ENCODE measurements around the gene WDR64. TPM values are rescaled to one million over a fixed set of nuclear protein-coding genes. Genes with fewer than 3 reads are reported as not detected.

Gene WDR64
- total and polyA plus RNA-seq, 9 donors: 0.04 to 0.30 (median 0.14) TPM; not detected in 2

DNA sequence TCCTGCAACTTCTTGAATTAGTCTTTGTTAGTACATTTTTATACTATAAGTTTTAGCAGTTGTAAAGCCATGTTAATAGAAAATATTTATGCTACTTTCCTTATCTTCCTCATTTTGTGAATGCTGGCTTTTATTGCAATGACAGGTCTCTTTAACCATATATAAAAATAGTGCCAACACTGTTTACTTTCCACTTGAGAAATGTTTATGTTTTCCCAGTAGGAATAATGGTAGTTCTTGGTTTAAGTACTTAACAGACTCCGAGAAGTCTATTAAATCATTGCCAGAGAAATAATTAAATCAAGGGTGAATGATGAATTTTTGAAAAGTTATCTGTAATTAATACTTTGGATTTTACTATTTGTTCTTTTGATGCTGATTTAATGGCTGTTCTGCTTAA, 21.6 kb upstream of the WDR64 start:
- Histone ChIP-seq H3K4me1 (ENCODE audit: control insufficient read depth, insufficient read depth, low read length) (no peaks in the 10 kb centered on the region), H3K36me3 (ENCODE audit: control insufficient read depth, insufficient read depth, low read length) (peaks cover 4% of the 10 kb centered on the region), H3K27ac (ENCODE audit: low read length) (no peak overlapping the region), H3K9me3 (replicated peaks; ENCODE audit: control insufficient read depth, low read depth, low read length) (no peaks in the 10 kb centered on the region), H3K4me3 (ENCODE audit: low read length) (no peak overlapping the region), H3K27me3 (ENCODE audit: control insufficient read depth, insufficient read depth, low read length) (no peaks in the 10 kb centered on the region)
- no CpG with 5 or more reads among the region's 1 CpG for WGBS (ENCODE audit: insufficient coverage)
- DNase-seq: no peak

DNA sequence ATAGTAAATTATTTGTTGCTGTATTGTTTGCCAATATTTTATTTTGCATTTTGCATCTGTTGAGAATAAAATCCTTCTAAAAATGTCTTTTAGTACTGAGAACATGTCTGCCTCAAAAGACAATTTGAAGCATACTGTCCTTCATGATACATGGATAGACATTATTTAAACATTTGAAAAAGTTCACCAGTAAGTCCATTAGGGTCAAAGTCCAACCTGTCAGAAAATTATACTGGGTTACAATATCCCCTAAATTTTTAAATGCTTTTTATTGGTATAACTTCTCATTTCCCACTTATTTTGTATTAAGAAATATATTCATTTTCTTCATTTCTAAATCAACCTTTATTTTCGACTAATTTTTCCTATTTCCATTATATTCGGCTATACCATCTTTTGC, 21.2 kb upstream of the WDR64 start:
- H3K9me3 ChIP-seq (replicated peaks; ENCODE audit: control insufficient read depth, low read depth, low read length): no peaks in the 10 kb centered on the region
- H3K4me1 ChIP-seq (ENCODE audit: control insufficient read depth, insufficient read depth, low read length): no peaks in the 10 kb centered on the region
- peaks cover 4% of the 10 kb centered on the region for H3K36me3 ChIP-seq (ENCODE audit: control insufficient read depth, insufficient read depth, low read length)
- H3K4me3 ChIP-seq (ENCODE audit: low read length): no peak overlapping the region
- no CpG with 5 or more reads among the region's 2 CpGs for WGBS (ENCODE audit: insufficient coverage)
- H3K27ac ChIP-seq (ENCODE audit: low read length): no peak overlapping the region
- DNase-seq: no peak
- H3K27me3 ChIP-seq (ENCODE audit: control insufficient read depth, insufficient read depth, low read length): no peaks in the 10 kb centered on the region

DNA sequence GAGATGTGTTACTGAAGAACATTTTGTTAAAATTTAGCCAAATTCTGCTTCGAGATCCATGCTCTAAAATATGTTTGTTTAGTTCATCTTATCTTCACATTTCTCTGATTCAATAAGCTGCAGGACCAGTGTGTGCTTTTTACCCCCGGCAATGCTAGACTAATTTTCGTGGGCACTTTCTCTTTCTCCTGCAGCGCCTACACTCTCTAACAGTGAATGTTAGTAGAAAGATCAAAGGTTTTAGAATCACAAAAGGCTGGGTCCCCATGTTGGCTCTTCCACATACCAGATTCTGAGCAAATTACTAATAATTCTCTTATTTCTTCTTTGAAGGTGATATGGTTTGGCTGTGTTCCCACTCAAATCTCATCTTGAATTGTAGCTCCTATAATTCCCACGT, 20.4 kb upstream of the WDR64 start:
- DNase-seq: no peak
- Histone ChIP-seq H3K27me3 (ENCODE audit: control insufficient read depth, insufficient read depth, low read length) (no peaks in the 10 kb centered on the region), H3K27ac (ENCODE audit: low read length) (no peak overlapping the region), H3K4me3 (ENCODE audit: low read length) (no peak overlapping the region), H3K36me3 (ENCODE audit: control insufficient read depth, insufficient read depth, low read length) (peaks cover 4% of the 10 kb centered on the region), H3K9me3 (replicated peaks; ENCODE audit: control insufficient read depth, low read depth, low read length) (no peaks in the 10 kb centered on the region), H3K4me1 (ENCODE audit: control insufficient read depth, insufficient read depth, low read length) (no peaks in the 10 kb centered on the region)
- WGBS (ENCODE audit: insufficient coverage): no CpG with 5 or more reads among the region's 5 CpGs

DNA sequence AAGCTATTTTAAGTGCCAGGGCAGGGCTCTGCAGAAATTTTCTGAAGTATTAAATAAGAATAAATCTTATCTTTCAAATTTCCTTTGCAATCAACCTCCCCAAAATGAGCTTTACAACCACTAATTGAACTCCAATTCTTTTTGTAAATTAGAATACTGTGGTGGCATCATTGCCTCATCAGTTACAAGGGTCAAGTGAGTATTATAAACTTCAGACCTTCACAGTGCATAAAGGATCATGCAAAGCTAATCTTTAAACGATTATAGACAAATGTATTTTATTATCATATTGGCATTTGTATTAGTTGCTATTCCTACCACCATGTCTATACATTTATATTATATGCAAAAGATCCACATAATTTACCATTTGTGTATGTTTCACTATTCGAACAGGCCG, 19.1 kb upstream of the WDR64 start:
- no CpG with 5 or more reads among the region's 3 CpGs for WGBS (ENCODE audit: insufficient coverage)
- Histone ChIP-seq H3K4me1 (ENCODE audit: control insufficient read depth, insufficient read depth, low read length) (peaks cover 1% of the 10 kb centered on the region), H3K4me3 (ENCODE audit: low read length) (no peak overlapping the region), H3K27me3 (ENCODE audit: control insufficient read depth, insufficient read depth, low read length) (no peaks in the 10 kb centered on the region), H3K27ac (ENCODE audit: low read length) (no peak overlapping the region), H3K9me3 (replicated peaks; ENCODE audit: control insufficient read depth, low read depth, low read length) (no peaks in the 10 kb centered on the region), H3K36me3 (ENCODE audit: control insufficient read depth, insufficient read depth, low read length) (peaks cover 4% of the 10 kb centered on the region)
- DNase-seq: no peak

DNA sequence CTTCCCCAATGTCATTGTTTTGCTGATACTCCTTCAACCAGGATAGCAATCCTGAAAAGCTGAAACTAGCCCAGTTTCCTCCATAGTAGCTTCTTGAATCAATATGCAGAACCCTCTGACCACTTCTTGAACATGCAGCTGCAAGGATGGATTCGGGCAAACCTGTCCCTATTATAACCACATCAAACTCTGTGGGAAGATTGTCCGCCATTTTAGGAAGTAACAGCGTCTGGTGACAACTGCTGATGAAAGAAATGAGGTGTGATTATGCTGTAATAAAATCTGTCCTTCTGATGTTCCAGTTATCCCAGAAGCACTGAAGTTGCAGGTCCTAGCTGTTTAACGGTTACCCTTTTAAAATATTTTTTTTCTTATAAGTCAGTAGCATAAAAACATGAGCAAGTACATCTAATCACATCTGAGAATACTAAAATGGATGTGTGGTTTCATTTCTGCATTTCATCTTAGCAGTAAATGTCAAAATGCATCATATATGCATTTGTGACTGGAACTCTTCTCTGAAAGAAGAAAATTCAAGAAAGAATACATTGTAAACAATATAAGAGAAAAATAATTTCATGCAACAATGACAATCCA, 16.4 kb upstream of the WDR64 start:
- H3K27me3 ChIP-seq (ENCODE audit: control insufficient read depth, insufficient read depth, low read length): no peaks in the 10 kb centered on the region
- no peak for DNase-seq
- no CpG with 5 or more reads among the region's 4 CpGs for WGBS (ENCODE audit: insufficient coverage)
- H3K9me3 ChIP-seq (replicated peaks; ENCODE audit: control insufficient read depth, low read depth, low read length): no peaks in the 10 kb centered on the region
- H3K4me3 ChIP-seq (ENCODE audit: low read length): no peak overlapping the region
- peaks cover 4% of the 10 kb centered on the region for H3K36me3 ChIP-seq (ENCODE audit: control insufficient read depth, insufficient read depth, low read length)
- peaks cover 8% of the 10 kb centered on the region for H3K4me1 ChIP-seq (ENCODE audit: control insufficient read depth, insufficient read depth, low read length)
- no peak overlapping the region for H3K27ac ChIP-seq (ENCODE audit: low read length)

DNA sequence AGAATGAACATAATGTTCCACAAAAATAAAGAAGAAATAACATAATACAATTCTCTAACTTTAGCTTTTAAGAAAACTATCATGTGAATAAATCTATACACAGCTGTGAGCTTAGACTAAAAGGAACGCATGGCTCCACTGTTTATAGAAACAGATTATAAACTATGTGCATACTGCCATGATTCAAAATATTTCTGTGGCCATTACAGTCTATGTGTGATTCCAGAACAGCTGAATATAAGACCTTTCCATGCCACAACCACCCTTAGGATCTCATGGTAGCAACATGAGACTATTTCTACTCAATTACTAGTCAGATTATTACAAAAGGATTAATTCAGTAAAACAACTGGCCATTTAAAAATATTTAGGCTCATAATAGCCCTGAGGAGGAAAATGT, 15.8 kb upstream of the WDR64 start:
- Histone ChIP-seq H3K9me3 (replicated peaks; ENCODE audit: control insufficient read depth, low read depth, low read length) (no peaks in the 10 kb centered on the region), H3K27ac (ENCODE audit: low read length) (no peak overlapping the region), H3K4me3 (ENCODE audit: low read length) (no peak overlapping the region), H3K4me1 (ENCODE audit: control insufficient read depth, insufficient read depth, low read length) (peaks cover 11% of the 10 kb centered on the region), H3K27me3 (ENCODE audit: control insufficient read depth, insufficient read depth, low read length) (no peaks in the 10 kb centered on the region), H3K36me3 (ENCODE audit: control insufficient read depth, insufficient read depth, low read length) (peaks cover 4% of the 10 kb centered on the region)
- WGBS (ENCODE audit: insufficient coverage): no CpG with 5 or more reads among the region's 1 CpG
- DNase-seq: no peak

DNA sequence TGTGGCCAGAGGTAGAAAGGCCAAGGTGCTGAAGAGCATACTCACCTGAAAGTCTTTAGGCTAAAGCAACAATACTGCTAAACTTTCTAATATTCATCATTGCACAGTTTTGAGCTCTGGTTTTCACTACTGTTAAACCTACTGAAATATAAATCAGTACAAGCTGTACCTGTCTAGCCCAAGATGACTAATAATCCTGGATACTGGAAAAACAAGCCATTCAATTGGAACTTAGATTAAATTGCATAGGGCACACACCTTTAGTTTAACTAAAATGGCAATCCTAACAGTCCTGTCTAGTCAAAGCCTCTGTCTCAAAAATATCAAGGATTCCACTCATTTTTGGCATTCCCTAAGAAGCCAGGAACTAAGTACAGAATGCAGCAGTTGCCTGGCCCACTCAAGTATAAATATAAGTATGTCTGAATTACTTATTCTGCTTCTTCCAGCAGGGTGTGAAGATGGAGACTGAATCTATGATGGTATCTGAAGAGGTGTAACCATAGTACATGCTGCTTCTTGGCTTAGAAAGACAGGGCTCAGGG, 15.0 kb upstream of the WDR64 start:
- Histone ChIP-seq H3K27me3 (ENCODE audit: control insufficient read depth, insufficient read depth, low read length) (no peaks in the 10 kb centered on the region), H3K4me3 (ENCODE audit: low read length) (no peak overlapping the region), H3K36me3 (ENCODE audit: control insufficient read depth, insufficient read depth, low read length) (peaks cover 4% of the 10 kb centered on the region), H3K27ac (ENCODE audit: low read length) (no peak overlapping the region), H3K9me3 (replicated peaks; ENCODE audit: control insufficient read depth, low read depth, low read length) (peaks cover 2% of the 10 kb centered on the region), H3K4me1 (ENCODE audit: control insufficient read depth, insufficient read depth, low read length) (peaks cover 11% of the 10 kb centered on the region)
- no peak for DNase-seq

DNA sequence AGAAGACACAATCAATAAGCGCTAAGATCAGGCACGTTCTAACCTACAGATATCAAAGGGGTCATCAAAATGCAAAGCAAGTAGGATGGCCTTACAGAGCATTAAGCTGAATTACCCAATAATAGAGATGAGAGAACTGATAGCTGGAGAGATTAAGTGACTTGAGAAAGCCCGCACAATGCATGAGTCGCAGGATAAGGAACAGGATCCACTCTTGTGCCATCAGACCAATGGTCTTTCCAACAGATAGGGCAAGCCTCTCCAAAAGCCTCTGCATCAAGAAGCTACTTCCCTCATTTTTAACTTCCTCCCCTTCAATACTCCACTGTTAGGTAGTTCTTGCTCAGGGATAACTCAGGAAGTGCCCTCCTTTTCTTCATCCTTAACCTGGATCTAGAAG, 14.5 kb upstream of the WDR64 start:
- no peak overlapping the region for H3K27ac ChIP-seq (ENCODE audit: low read length)
- H3K4me1 ChIP-seq (ENCODE audit: control insufficient read depth, insufficient read depth, low read length): peaks cover 11% of the 10 kb centered on the region
- 87% methylated on average over 2 of the region's 4 CpGs for WGBS (ENCODE audit: insufficient coverage)
- H3K9me3 ChIP-seq (replicated peaks; ENCODE audit: control insufficient read depth, low read depth, low read length): peaks cover 2% of the 10 kb centered on the region
- DNase-seq: no peak
- peaks cover 4% of the 10 kb centered on the region for H3K36me3 ChIP-seq (ENCODE audit: control insufficient read depth, insufficient read depth, low read length)
- H3K4me3 ChIP-seq (ENCODE audit: low read length): no peak overlapping the region
- no peaks in the 10 kb centered on the region for H3K27me3 ChIP-seq (ENCODE audit: control insufficient read depth, insufficient read depth, low read length)

DNA sequence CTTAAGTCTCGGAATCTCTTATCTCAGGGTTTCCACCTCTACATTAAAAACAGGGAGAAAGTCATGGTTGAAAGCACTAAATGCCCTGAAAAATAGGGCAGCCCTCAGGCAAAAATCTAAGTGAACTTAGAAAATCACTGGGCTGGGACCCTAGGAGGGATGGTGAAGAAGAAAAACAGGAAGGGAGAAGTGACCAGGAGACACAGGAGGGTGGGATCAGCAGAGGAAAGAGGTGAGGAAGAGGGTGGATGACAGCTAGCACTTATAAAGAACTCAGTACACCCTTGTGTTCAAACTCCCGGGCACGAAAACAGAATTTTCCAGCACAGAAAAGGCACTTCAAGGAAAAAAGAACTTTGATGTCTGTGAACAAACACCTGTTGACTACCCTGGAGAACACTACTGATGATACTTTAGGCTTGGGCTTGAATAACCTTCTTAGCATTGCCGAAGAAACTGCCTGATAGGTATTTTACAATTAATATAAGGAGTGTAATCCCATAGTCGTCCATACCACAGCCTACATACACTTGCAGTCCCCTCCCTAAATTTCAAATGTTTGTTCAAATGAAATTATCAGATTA, 13.9 kb upstream of the WDR64 start:
- WGBS (ENCODE audit: insufficient coverage): no CpG with 5 or more reads among the region's 5 CpGs
- H3K36me3 ChIP-seq (ENCODE audit: control insufficient read depth, insufficient read depth, low read length): peaks cover 4% of the 10 kb centered on the region
- no peaks in the 10 kb centered on the region for H3K27me3 ChIP-seq (ENCODE audit: control insufficient read depth, insufficient read depth, low read length)
- H3K4me1 ChIP-seq (ENCODE audit: control insufficient read depth, insufficient read depth, low read length): peaks cover 11% of the 10 kb centered on the region
- H3K4me3 ChIP-seq (ENCODE audit: low read length): peak overlapping the region; percentile 8
- no peak overlapping the region for H3K27ac ChIP-seq (ENCODE audit: low read length)
- no peak for DNase-seq
- peaks cover 3% of the 10 kb centered on the region for H3K9me3 ChIP-seq (replicated peaks; ENCODE audit: control insufficient read depth, low read depth, low read length)

DNA sequence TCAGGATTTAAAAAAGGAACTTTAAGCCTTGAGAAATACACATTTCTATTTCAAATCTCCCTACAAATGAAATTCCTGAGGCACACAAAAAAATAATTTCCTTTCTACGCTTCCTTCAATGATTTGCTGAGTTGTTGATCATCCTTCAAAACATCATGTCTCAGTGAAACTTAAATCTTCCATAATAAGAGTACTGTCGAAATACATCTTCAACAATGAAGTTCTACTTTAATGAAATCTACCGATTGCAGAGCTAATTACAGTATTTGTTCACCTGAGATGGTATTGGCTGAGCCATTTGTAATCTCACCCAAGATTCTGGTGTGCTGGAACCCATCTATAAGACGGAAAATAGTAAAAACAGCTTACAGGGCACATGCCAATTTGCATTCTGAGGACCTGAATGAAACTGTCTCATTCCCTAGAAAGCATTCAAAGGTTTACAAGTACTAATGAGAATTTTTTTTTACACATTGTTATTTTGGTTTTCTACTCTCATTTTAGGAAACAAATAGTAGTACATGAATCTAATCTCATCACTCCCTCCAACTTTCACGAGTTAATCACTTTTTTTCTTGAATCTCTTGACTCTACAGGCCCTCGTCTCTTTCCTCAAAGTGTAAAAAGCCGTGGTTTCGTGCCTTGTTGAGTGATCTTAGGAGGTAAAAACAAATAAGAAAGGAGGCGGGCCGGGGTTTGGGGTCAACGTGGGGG, 13.0 kb upstream of the WDR64 start:
- Histone ChIP-seq H3K4me1 (ENCODE audit: control insufficient read depth, insufficient read depth, low read length) (peaks cover 11% of the 10 kb centered on the region), H3K27ac (ENCODE audit: low read length) (peak overlapping the region; percentile 38), H3K27me3 (ENCODE audit: control insufficient read depth, insufficient read depth, low read length) (no peaks in the 10 kb centered on the region), H3K9me3 (replicated peaks; ENCODE audit: control insufficient read depth, low read depth, low read length) (peaks cover 3% of the 10 kb centered on the region), H3K36me3 (ENCODE audit: control insufficient read depth, insufficient read depth, low read length) (peaks cover 4% of the 10 kb centered on the region), H3K4me3 (ENCODE audit: low read length) (peak overlapping the region; percentile 96)
- 8% methylated on average over 8 of the region's 11 CpGs for WGBS (ENCODE audit: insufficient coverage)
- no peak for DNase-seq
